HCT116 (cell line): ENCODE results near the gene CYTIP. TPM values are rescaled to one million over a fixed set of nuclear protein-coding genes. Genes with fewer than 3 reads are reported as not detected.

Experiments used
- ATAC-seq: fragments of 200-7000 bp; cut with Tn5 transposase; 2 replicates; pipeline ENCODE4 v1.9.1; 2020; ENCODE audit warnings: mild to moderate bottlenecking, moderate library complexity
- BruUV-seq: library from RNA; stranded (reverse); fragments of 400-500 nt; replicated peaks from 2 replicates; lab custom pipeline; 2021; lab: Mats Ljungman, UMichigan
- CTCF ChIA-PET: fragments of 300-600 bp; sonication (Branson Sonifier 250); formaldehyde crosslinking; loops from one replicate; lab custom pipeline; 2021; ENCODE audit warnings: antibody characterized with exemption; lab: Charles Lee
- POLR2A ChIA-PET: fragments of 300-600, 350-600 bp; sonication (Branson Sonifier 250); formaldehyde crosslinking; loops from one replicate; lab custom pipeline; 2021; ENCODE audit warnings: antibody characterized with exemption; lab: Charles Lee
- RAD21 ChIA-PET, 2 experiments: fragments of 300-600 bp; sonication (Branson Sonifier 250); formaldehyde crosslinking; loops; one replicate each; lab custom pipeline; 2023; ENCODE audit warnings: low total read pairs in 2 of 2; ENCODE audit not compliant: uncharacterized antibody in 2 of 2, unreplicated experiment in 2 of 2, low non-redundant PET in 1 of 2; lab: Charles Lee
- DNase-seq: peaks from one replicate; pipeline ENCODE4 v3.0.0-alpha.2; 2010; ENCODE audit warnings: low read depth, low spot score
- H2AFZ ChIP-seq: fragments of 200-600 bp; shearing (Covaris generic), sonication (generic); 2 replicates; pipeline ENCODE4 v1.6.1; 2017; ENCODE audit warnings: low read depth, mixed run types, mixed read lengths, antibody characterized with exemption, low read length; ENCODE audit not compliant: poor library complexity, severe bottlenecking
- H3K27ac ChIP-seq: 2 replicates; pipeline ENCODE4 v1.5.1; 2012; ENCODE audit warnings: low read depth, low read length
- H3K27me3 ChIP-seq: fragments of 200-600 bp; sonication (generic); 2 replicates; pipeline ENCODE4 v1.6.1; 2016; ENCODE audit warnings: mixed run types, low read length, mixed read lengths; ENCODE audit not compliant: insufficient read depth
- H3K36me3 ChIP-seq, 2 experiments: fragments of 200-500 bp in 1 of 2; fragments of 200-600 bp in 1 of 2; sonication (Bioruptor generic) in 1 of 2; sonication (generic) in 1 of 2; 2 replicates each; pipeline versions ENCODE4 v1.5.1 to v1.6.1; 2014 to 2016; ENCODE audit warnings: low read length in 2 of 2, inconsistent platforms in 1 of 2, mixed read lengths in 1 of 2, mixed run types in 1 of 2; ENCODE audit not compliant: insufficient read depth in 2 of 2, control insufficient read depth in 1 of 2
- H3K4me1 ChIP-seq, 2 experiments: fragments of 200-600 bp in 1 of 2; sonication (generic) in 1 of 2; 2 replicates each; pipeline versions ENCODE4 v1.5.1 to v1.6.1; 2012 to 2017; ENCODE audit warnings: low read length in 2 of 2, inconsistent platforms in 1 of 2, mild to moderate bottlenecking in 1 of 2, mixed read lengths in 1 of 2, mixed run types in 1 of 2, moderate library complexity in 1 of 2; ENCODE audit not compliant: insufficient read depth in 2 of 2, control insufficient read depth in 1 of 2
- H3K4me2 ChIP-seq: fragments of 200-600 bp; sonication (generic); 2 replicates; pipeline ENCODE4 v1.6.1; 2017; ENCODE audit warnings: mixed run types, low read length, mixed read lengths
- H3K4me3 ChIP-seq, 2 experiments: fragments of 200-600 bp in 1 of 2; sonication (generic) in 1 of 2; replicated peaks in 1 of 2; 2 replicates each; pipeline ENCODE4 v1.5.1; 2011 to 2016; ENCODE audit warnings: low read length in 2 of 2, control low read depth in 1 of 2, low read depth in 1 of 2, mild to moderate bottlenecking in 1 of 2, mixed read lengths in 1 of 2, mixed run types in 1 of 2
- H3K79me2 ChIP-seq: fragments of 200-600 bp; sonication (generic); 2 replicates; pipeline ENCODE4 v1.6.1; 2017; ENCODE audit warnings: mild to moderate bottlenecking, mixed run types, low read length, moderate library complexity, mixed read lengths; ENCODE audit not compliant: insufficient read depth
- H3K9ac ChIP-seq: fragments of 200-600 bp; sonication (generic); 2 replicates; pipeline ENCODE4 v1.6.1; 2016; ENCODE audit warnings: low read length, mixed read lengths
- H3K9me2 ChIP-seq: fragments of 200-600 bp; sonication (generic), shearing (Covaris generic); 2 replicates; pipeline ENCODE4 v1.6.1; 2017; ENCODE audit warnings: mixed run types, mild to moderate bottlenecking, moderate library complexity; ENCODE audit not compliant: insufficient read depth
- H3K9me3 ChIP-seq, 2 experiments: fragments of 200-500 bp in 1 of 2; fragments of 200-600 bp in 1 of 2; sonication (Bioruptor generic) in 1 of 2; sonication (generic) in 1 of 2; 2 replicates each; pipeline ENCODE4 v1.6.1; 2014 to 2017; ENCODE audit warnings: low read length in 2 of 2, mixed read lengths in 2 of 2, inconsistent platforms in 1 of 2, low read depth in 1 of 2, mild to moderate bottlenecking in 1 of 2, mixed run types in 1 of 2, moderate library complexity in 1 of 2; ENCODE audit not compliant: control insufficient read depth in 1 of 2, insufficient read depth in 1 of 2
- H4K20me1 ChIP-seq: fragments of 200-600 bp; sonication (generic), shearing (Covaris generic); 2 replicates; pipeline ENCODE4 v1.6.1; 2017; ENCODE audit warnings: mixed run types, mild to moderate bottlenecking, moderate library complexity; ENCODE audit not compliant: insufficient read depth
- ATF3 ChIP-seq: IDR thresholded peaks from 2 replicates; pipeline ENCODE4 v1.6.1; 2012
- EZH2 ChIP-seq: fragments of 200-600 bp; sonication (generic); IDR thresholded peaks from 2 replicates; pipeline ENCODE4 v1.6.1; 2017; ENCODE audit warnings: antibody characterized with exemption, mixed run types
- FOSL1 ChIP-seq: IDR thresholded peaks from 2 replicates; pipeline ENCODE4 v1.6.1; 2012; ENCODE audit warnings: low read depth
- POLR2A ChIP-seq: IDR thresholded peaks from 2 replicates; pipeline ENCODE4 v1.7.0; 2011; ENCODE audit warnings: borderline replicate concordance; ENCODE audit not compliant: insufficient read depth, insufficient read length; ENCODE audit errors: extremely low read depth
- POLR2AphosphoS5 ChIP-seq: IDR thresholded peaks from 2 replicates; pipeline ENCODE4 v1.6.1; 2011; ENCODE audit warnings: mild to moderate bottlenecking, low read depth, low read length, moderate library complexity
- RAD21 ChIP-seq: IDR thresholded peaks from 2 replicates; pipeline ENCODE4 v1.6.1; 2012; ENCODE audit warnings: low read depth, mild to moderate bottlenecking
- SP1 ChIP-seq: IDR thresholded peaks from 2 replicates; pipeline ENCODE4 v1.6.1; 2012; ENCODE audit warnings: low read depth
- SRF ChIP-seq: IDR thresholded peaks from 2 replicates; pipeline ENCODE4 v1.6.1; 2012; ENCODE audit warnings: low read depth
- YY1 ChIP-seq: IDR thresholded peaks from 2 replicates; pipeline ENCODE4 v1.6.1; 2011; ENCODE audit warnings: low read length, low read depth, moderate library complexity, mild to moderate bottlenecking; ENCODE audit not compliant: insufficient replicate concordance; ENCODE audit errors: extremely low read depth
- ZFX ChIP-seq: fragments of 450-650 bp; IDR thresholded peaks from 2 replicates; pipeline ENCODE4 v1.6.1; 2017
- ZNF274 ChIP-seq: fragments of 200-500 bp; sonication (Bioruptor generic); IDR thresholded peaks from 2 replicates; pipeline ENCODE4 v1.6.1; 2014; ENCODE audit warnings: mild to moderate bottlenecking, low read depth, low read length, inconsistent platforms
- intact Hi-C: fragments of 100-400 bp; cut with micrococcal nuclease; formaldehyde crosslinking; loops from 2 replicates; pipeline ENCODE4 v1.10.0; 2022
- total RNA-seq: library from RNA; stranded (reverse); gene quantifications from one replicate; pipeline ENCODE4 v1.2.1, GENCODE V29; 2021; ENCODE audit not compliant: unreplicated experiment
- TF ChIP-seq, protein P1 (sequence below), 3 experiments: fragments of 200-600 bp in 1 of 3; sonication (generic) in 1 of 3; IDR thresholded peaks in 2 of 3; conservative IDR thresholded peaks in 1 of 3; 2 replicates each; pipeline ENCODE4 v1.5.1; 2012 to 2017; ENCODE audit warnings: low read depth in 2 of 3, low read length in 2 of 3, antibody characterized with exemption in 1 of 3, borderline replicate concordance in 1 of 3, control low read depth in 1 of 3, mild to moderate bottlenecking in 1 of 3, mixed read lengths in 1 of 3, mixed run types in 1 of 3, moderate library complexity in 1 of 3; ENCODE audit not compliant: insufficient read depth in 1 of 3
- TF ChIP-seq, protein P2 (sequence below): IDR thresholded peaks from 2 replicates; pipeline ENCODE4 v1.6.1; 2011; ENCODE audit warnings: mild to moderate bottlenecking, low read length, moderate library complexity; ENCODE audit not compliant: insufficient replicate concordance; ENCODE audit errors: extremely low read depth

Gene CYTIP
- total RNA-seq, 1 experiment from 2014 or later, result 0.64 TPM

DNA sequence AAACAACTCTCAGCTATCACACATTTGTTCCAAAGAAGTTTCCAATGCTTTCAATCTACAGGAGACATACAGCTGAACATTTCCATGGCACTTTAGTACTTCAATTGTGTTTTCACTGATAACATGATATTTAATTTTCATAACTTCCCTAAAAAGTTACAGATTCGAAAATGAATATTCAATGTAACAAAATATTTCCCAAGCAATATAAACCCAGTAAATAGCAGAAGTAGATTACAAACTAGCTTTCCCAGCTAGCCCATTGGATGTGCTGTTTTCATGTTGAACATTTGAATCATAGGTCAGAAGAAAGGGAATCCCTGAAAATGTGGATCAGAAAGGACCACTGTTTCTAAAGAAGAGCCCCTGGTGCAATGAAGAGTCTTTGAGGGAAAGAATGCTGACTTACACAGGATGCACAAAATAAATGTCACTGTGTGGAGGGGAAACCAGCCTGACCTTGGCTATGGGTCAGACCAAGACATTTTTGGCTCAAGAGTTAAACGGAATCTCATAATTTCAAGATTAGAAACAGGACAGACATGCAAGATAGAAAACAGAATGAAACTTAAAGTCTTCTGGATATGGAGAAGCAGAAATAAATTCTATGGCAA lies 22.5 kb downstream of the CYTIP start:
- Histone ChIP-seq H3K36me3 (no peaks in the 10 kb centered on the region), H3K27me3 (no peaks in the 10 kb centered on the region), H3K4me3 (no peak overlapping the region), H2AFZ (no peak overlapping the region), H3K9me3 (no peaks in the 10 kb centered on the region), H3K4me2 (no peak overlapping the region), H3K4me1 (no peaks in the 10 kb centered on the region), H3K27ac (no peak overlapping the region), H3K9me2 (no peaks in the 10 kb centered on the region), H4K20me1 (no peaks in the 10 kb centered on the region), H3K79me2 (no peaks in the 10 kb centered on the region), H3K9ac (no peak overlapping the region)
- BruUV-seq, result no TSS peak
- ChIA-PET RAD21 (no interaction called here), POLR2A (no interaction called here), CTCF (no interaction called here)
- no peak for DNase-seq
- intact Hi-C loops, result no loop called here
- ATAC-seq, result no peak
- no peak for TF ChIP-seq YY1
- no peak for TF ChIP-seq POLR2AphosphoS5
- TF ChIP-seq, protein P1, sequence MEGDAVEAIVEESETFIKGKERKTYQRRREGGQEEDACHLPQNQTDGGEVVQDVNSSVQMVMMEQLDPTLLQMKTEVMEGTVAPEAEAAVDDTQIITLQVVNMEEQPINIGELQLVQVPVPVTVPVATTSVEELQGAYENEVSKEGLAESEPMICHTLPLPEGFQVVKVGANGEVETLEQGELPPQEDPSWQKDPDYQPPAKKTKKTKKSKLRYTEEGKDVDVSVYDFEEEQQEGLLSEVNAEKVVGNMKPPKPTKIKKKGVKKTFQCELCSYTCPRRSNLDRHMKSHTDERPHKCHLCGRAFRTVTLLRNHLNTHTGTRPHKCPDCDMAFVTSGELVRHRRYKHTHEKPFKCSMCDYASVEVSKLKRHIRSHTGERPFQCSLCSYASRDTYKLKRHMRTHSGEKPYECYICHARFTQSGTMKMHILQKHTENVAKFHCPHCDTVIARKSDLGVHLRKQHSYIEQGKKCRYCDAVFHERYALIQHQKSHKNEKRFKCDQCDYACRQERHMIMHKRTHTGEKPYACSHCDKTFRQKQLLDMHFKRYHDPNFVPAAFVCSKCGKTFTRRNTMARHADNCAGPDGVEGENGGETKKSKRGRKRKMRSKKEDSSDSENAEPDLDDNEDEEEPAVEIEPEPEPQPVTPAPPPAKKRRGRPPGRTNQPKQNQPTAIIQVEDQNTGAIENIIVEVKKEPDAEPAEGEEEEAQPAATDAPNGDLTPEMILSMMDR (IDR thresholded peaks at IDR 0.05 in 2 of 3, conservative IDR thresholded peaks at IDR 0.05 in 1 of 3; ENCODE audit: borderline replicate concordance in 1 of 3, insufficient read depth in 1 of 3, low read depth in 2 of 3, low read length in 2 of 3), result no peak
- TF ChIP-seq ZFX, result no peak
- TF ChIP-seq EZH2, result no peak

GRCh38 chr2:157420771-157421323 lies 23.0 kb downstream of the CYTIP start:
- ATAC-seq (no peak), DNase-seq (no peak)
- ChIA-PET CTCF (no interaction called here), RAD21 (no interaction called here), POLR2A (no interaction called here)
- H3K9me3 ChIP-seq, result no peaks in the 10 kb centered on the region
- no peak overlapping the region for H3K4me3 ChIP-seq
- H3K4me2 ChIP-seq, result no peak overlapping the region
- no TSS peak for BruUV-seq
- no peak overlapping the region for H2AFZ ChIP-seq
- intact Hi-C loops, result no loop called here
- no peaks in the 10 kb centered on the region for H3K27me3 ChIP-seq
- H3K79me2 ChIP-seq, result no peaks in the 10 kb centered on the region
- no peaks in the 10 kb centered on the region for H4K20me1 ChIP-seq
- no peaks in the 10 kb centered on the region for H3K9me2 ChIP-seq
- no peaks in the 10 kb centered on the region for H3K36me3 ChIP-seq
- H3K9ac ChIP-seq, result no peak overlapping the region
- no peak overlapping the region for H3K27ac ChIP-seq
- H3K4me1 ChIP-seq, result no peaks in the 10 kb centered on the region
- TF ChIP-seq POLR2A (no peak), ZNF274 (no peak), RAD21 (no peak), SRF (no peak), SP1 (no peak), FOSL1 (no peak), ATF3 (no peak)
- TF ChIP-seq, protein P1 (IDR thresholded peaks at IDR 0.05 in 2 of 3, conservative IDR thresholded peaks at IDR 0.05 in 1 of 3; ENCODE audit: borderline replicate concordance in 1 of 3, insufficient read depth in 1 of 3, low read depth in 2 of 3, low read length in 2 of 3), result no peak
- TF ChIP-seq, protein P2, sequence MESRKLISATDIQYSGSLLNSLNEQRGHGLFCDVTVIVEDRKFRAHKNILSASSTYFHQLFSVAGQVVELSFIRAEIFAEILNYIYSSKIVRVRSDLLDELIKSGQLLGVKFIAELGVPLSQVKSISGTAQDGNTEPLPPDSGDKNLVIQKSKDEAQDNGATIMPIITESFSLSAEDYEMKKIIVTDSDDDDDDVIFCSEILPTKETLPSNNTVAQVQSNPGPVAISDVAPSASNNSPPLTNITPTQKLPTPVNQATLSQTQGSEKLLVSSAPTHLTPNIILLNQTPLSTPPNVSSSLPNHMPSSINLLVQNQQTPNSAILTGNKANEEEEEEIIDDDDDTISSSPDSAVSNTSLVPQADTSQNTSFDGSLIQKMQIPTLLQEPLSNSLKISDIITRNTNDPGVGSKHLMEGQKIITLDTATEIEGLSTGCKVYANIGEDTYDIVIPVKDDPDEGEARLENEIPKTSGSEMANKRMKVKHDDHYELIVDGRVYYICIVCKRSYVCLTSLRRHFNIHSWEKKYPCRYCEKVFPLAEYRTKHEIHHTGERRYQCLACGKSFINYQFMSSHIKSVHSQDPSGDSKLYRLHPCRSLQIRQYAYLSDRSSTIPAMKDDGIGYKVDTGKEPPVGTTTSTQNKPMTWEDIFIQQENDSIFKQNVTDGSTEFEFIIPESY, result no peak
